Measurements from ENCODE around the gene GALNT8. TPM values are rescaled to one million over a fixed set of nuclear protein-coding genes. Genes with fewer than 3 reads are reported as not detected.

The GALNT8 gene
- total RNA-seq, 1 experiment from 2014 or later = not detected

DNA sequence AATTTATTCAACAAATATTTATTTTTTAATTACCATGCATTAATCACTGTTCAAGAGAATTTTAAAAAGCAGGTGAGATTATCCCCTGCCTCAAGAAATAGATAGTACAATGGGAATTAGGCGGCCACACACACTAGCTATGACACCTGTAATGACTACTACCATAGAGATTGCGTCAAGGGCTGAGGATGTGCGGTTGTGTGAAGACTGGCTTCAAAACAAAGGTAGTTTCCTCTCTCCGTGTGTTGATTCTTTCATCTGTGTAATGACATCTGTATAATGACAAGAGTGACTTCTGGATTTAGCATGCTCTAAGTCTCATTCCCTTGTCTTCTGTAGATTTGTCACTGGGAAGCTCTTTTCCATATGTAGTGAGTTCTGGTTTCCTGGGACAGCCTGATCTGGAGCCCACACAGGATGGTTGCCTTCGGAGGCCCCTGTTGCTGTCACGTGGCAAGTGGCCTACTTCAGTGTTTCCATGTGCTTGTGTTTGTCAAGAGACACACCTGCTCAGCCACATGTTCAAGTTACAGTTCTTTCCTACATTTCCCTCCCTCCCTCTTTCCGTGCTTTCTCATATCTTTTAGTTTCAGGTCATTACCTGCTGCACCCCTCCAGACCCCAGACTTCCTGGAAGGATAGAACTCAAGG lies 64.3 kb downstream of the GALNT8 start:
- no peak overlapping the region for H3K27ac ChIP-seq (ENCODE audit: low read length)
- ATAC-seq (no peak), DNase-seq (no peak)
- TF ChIP-seq EZH2 (IDR thresholded peaks at IDR 0.05; ENCODE audit: low read length, unreplicated experiment) (no peak), EZH2phosphoT487 (IDR thresholded peaks at IDR 0.05; ENCODE audit: borderline replicate concordance, low read length) (no peak)
- TF ChIP-seq, protein P1, sequence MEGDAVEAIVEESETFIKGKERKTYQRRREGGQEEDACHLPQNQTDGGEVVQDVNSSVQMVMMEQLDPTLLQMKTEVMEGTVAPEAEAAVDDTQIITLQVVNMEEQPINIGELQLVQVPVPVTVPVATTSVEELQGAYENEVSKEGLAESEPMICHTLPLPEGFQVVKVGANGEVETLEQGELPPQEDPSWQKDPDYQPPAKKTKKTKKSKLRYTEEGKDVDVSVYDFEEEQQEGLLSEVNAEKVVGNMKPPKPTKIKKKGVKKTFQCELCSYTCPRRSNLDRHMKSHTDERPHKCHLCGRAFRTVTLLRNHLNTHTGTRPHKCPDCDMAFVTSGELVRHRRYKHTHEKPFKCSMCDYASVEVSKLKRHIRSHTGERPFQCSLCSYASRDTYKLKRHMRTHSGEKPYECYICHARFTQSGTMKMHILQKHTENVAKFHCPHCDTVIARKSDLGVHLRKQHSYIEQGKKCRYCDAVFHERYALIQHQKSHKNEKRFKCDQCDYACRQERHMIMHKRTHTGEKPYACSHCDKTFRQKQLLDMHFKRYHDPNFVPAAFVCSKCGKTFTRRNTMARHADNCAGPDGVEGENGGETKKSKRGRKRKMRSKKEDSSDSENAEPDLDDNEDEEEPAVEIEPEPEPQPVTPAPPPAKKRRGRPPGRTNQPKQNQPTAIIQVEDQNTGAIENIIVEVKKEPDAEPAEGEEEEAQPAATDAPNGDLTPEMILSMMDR (conservative IDR thresholded peaks at IDR 0.05; ENCODE audit: low read depth, low read length) = no peak
- CTCF ChIA-PET = no interaction called here
- H3K4me2 ChIP-seq (ENCODE audit: low read length) = no peak overlapping the region
- no peaks in the 10 kb centered on the region for H3K36me3 ChIP-seq (ENCODE audit: low read depth, low read length)
- H3K9ac ChIP-seq (ENCODE audit: low read length) = no peak overlapping the region
- no peaks in the 10 kb centered on the region for H3F3A ChIP-seq (ENCODE audit: low read length, unreplicated experiment)
- no peaks in the 10 kb centered on the region for H3K4me1 ChIP-seq (ENCODE audit: insufficient read depth, low read length)
- BruUV-seq (replicated peaks) = no TSS peak
- H3K4me3 ChIP-seq (ENCODE audit: low read length) = no peak overlapping the region
- no peak overlapping the region for H2AFZ ChIP-seq (ENCODE audit: low read length)
- no peaks in the 10 kb centered on the region for H4K20me1 ChIP-seq (ENCODE audit: low read length)
- no peaks in the 10 kb centered on the region for H3K27me3 ChIP-seq (ENCODE audit: low read length)
- no peaks in the 10 kb centered on the region for H3K79me2 ChIP-seq (ENCODE audit: low read length)
- POLR2A ChIA-PET (ENCODE audit: unreplicated experiment) = no interaction called here
- H3K9me2 ChIP-seq (replicated peaks; ENCODE audit: low read length) = no peaks in the 10 kb centered on the region
- H3K9me3 ChIP-seq (ENCODE audit: low read length) = no peaks in the 10 kb centered on the region
- intact Hi-C loops (cut with micrococcal nuclease) = no loop called here

DNA sequence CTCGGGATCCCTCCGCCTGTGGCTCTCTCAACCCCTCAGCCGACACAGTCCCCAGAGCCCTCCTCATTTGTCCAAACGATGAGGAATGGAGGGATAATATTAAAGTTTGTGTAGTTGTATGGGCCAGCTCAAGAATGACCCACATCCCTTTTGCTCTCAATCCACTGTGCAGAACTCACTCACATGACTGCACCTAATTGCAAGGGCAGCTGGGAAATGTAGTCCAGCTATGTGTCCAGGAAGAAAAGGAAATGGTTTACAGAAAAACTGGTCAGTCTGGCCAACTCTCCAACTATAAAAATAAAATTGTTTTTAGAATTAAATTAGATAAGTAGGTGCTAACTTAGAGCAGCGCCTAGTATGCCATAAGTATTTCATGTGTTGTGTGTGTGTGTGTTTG lies 66.6 kb downstream of the GALNT8 start:
- DNase-seq (no peak), ATAC-seq (no peak)
- Histone ChIP-seq H3K4me3 (ENCODE audit: low read length) (no peak overlapping the region), H3K9me3 (ENCODE audit: low read length) (no peaks in the 10 kb centered on the region), H3K36me3 (ENCODE audit: low read depth, low read length) (no peaks in the 10 kb centered on the region), H2AFZ (ENCODE audit: low read length) (no peak overlapping the region), H4K20me1 (ENCODE audit: low read length) (no peaks in the 10 kb centered on the region), H3K4me2 (ENCODE audit: low read length) (no peak overlapping the region), H3K9ac (ENCODE audit: low read length) (no peak overlapping the region), H3K27me3 (ENCODE audit: low read length) (no peaks in the 10 kb centered on the region), H3K79me2 (ENCODE audit: low read length) (no peaks in the 10 kb centered on the region), H3K9me2 (replicated peaks; ENCODE audit: low read length) (no peaks in the 10 kb centered on the region), H3K27ac (ENCODE audit: low read length) (no peak overlapping the region), H3F3A (ENCODE audit: low read length, unreplicated experiment) (no peaks in the 10 kb centered on the region), H3K4me1 (ENCODE audit: insufficient read depth, low read length) (no peaks in the 10 kb centered on the region)
- TF ChIP-seq EZH2phosphoT487 (IDR thresholded peaks at IDR 0.05; ENCODE audit: borderline replicate concordance, low read length) (no peak), EZH2 (IDR thresholded peaks at IDR 0.05; ENCODE audit: low read length, unreplicated experiment) (no peak)
- TF ChIP-seq, protein P1 (conservative IDR thresholded peaks at IDR 0.05; ENCODE audit: low read depth, low read length) = no peak
- intact Hi-C loops (cut with micrococcal nuclease) = no loop called here
- no TSS peak for BruUV-seq (replicated peaks)
- ChIA-PET CTCF (no interaction called here), POLR2A (ENCODE audit: unreplicated experiment) (no interaction called here)

DNA sequence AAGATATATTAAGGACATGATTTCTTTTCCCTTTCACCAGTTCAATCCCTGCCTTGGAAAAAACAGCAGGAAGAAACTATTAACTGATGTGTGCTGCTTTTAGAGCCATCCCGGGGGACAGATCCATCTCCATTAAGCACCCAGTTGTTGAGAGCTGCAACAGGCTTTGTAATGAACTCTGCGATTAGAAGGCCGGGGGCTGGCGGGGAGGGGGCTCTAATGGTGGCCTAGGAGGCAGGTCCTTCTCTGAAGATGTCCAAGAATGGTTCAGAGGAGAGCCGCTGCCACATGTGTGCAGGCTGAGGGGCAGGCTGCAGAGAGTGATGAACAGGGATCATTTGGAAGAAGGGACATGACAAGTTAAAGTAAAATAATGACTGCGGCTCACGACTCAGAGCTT lies 67.8 kb downstream of the GALNT8 start:
- no peak overlapping the region for H3K9ac ChIP-seq (ENCODE audit: low read length)
- H4K20me1 ChIP-seq (ENCODE audit: low read length) = no peaks in the 10 kb centered on the region
- BruUV-seq (replicated peaks) = no TSS peak
- DNase-seq (no peak), ATAC-seq (no peak)
- ChIA-PET POLR2A (ENCODE audit: unreplicated experiment) (no interaction called here), CTCF (no interaction called here)
- H3K4me3 ChIP-seq (ENCODE audit: low read length) = no peak overlapping the region
- H3K27me3 ChIP-seq (ENCODE audit: low read length) = no peaks in the 10 kb centered on the region
- H3K4me2 ChIP-seq (ENCODE audit: low read length) = no peak overlapping the region
- H3K36me3 ChIP-seq (ENCODE audit: low read depth, low read length) = no peaks in the 10 kb centered on the region
- intact Hi-C loops (cut with micrococcal nuclease) = no loop called here
- H2AFZ ChIP-seq (ENCODE audit: low read length) = no peak overlapping the region
- no peaks in the 10 kb centered on the region for H3K9me3 ChIP-seq (ENCODE audit: low read length)
- no peak overlapping the region for H3K27ac ChIP-seq (ENCODE audit: low read length)
- no peaks in the 10 kb centered on the region for H3K9me2 ChIP-seq (replicated peaks; ENCODE audit: low read length)
- H3K79me2 ChIP-seq (ENCODE audit: low read length) = no peaks in the 10 kb centered on the region
- no peaks in the 10 kb centered on the region for H3K4me1 ChIP-seq (ENCODE audit: insufficient read depth, low read length)
- H3F3A ChIP-seq (ENCODE audit: low read length, unreplicated experiment) = no peaks in the 10 kb centered on the region
- TF ChIP-seq EZH2phosphoT487 (IDR thresholded peaks at IDR 0.05; ENCODE audit: borderline replicate concordance, low read length) (no peak), EZH2 (IDR thresholded peaks at IDR 0.05; ENCODE audit: low read length, unreplicated experiment) (no peak)
- TF ChIP-seq, protein P1 (conservative IDR thresholded peaks at IDR 0.05; ENCODE audit: low read depth, low read length) = no peak

Measured in PC-3 (cell line).